ENCODE measurements around the gene NADSYN1.
"Not testable (repeated sequence)": the region's sequence is repeated elsewhere in the genome, so short reads cannot be mapped to it uniquely, and the experiment has no call there.

Gene NADSYN1

GRCh38 chr11:71453037-71453917, at the start of gene NADSYN1:
Gene NADSYN1 (plus strand): TSS chr11:71453203. CDS start chr11:71453297, 94 bp downstream.
- DNase-seq (ENCODE audit: low read depth in 2 of 2), result peak; percentile 86 to 91

GRCh38 chr11:71404209-71404608, 48.8 kb upstream of the NADSYN1 start:
- DNase-seq (ENCODE audit: low read depth in 2 of 2), result no peak

- no peak for DNase-seq (ENCODE audit: low read depth in 2 of 2)
Measured at GRCh38 chr11:71406681-71407080, 46.3 kb upstream of the NADSYN1 start.

- no peak for DNase-seq (ENCODE audit: low read depth in 2 of 2)
Measured at GRCh38 chr11:71407356-71407755, 45.6 kb upstream of the NADSYN1 start.

- DNase-seq (ENCODE audit: low read depth in 2 of 2), result no peak
Measured at GRCh38 chr11:71408826-71409225, 44.2 kb upstream of the NADSYN1 start.

- no peak for DNase-seq (ENCODE audit: low read depth in 2 of 2)
Measured at GRCh38 chr11:71410363-71410966, 42.5 kb upstream of the NADSYN1 start.

- DNase-seq (ENCODE audit: low read depth in 2 of 2), result no peak
Measured at GRCh38 chr11:71414645-71415044, 38.4 kb upstream of the NADSYN1 start.

- DNase-seq (ENCODE audit: low read depth in 2 of 2), result no peak
Measured at GRCh38 chr11:71418643-71419042, 34.4 kb upstream of the NADSYN1 start.

- peak in 1 of 2 donors; percentile 4 for DNase-seq (ENCODE audit: low read depth in 2 of 2)
Measured at GRCh38 chr11:71420455-71421241, 32.4 kb upstream of the NADSYN1 start.

- no peak for DNase-seq (ENCODE audit: low read depth in 2 of 2)
Measured at GRCh38 chr11:71421392-71421950, 31.5 kb upstream of the NADSYN1 start.

- not testable (repeated sequence) for DNase-seq (ENCODE audit: low read depth in 2 of 2)
Measured at GRCh38 chr11:71422318-71422717, 30.7 kb upstream of the NADSYN1 start.

GRCh38 chr11:71423181-71423790, 29.7 kb upstream of the NADSYN1 start:
- DNase-seq (ENCODE audit: low read depth in 2 of 2), result no peak

GRCh38 chr11:71425409-71425808, 27.6 kb upstream of the NADSYN1 start:
- DNase-seq (ENCODE audit: low read depth in 2 of 2), result no peak

- no peak for DNase-seq (ENCODE audit: low read depth in 2 of 2)
Measured at GRCh38 chr11:71425860-71426259, 27.1 kb upstream of the NADSYN1 start.

- no peak for DNase-seq (ENCODE audit: low read depth in 2 of 2)
Measured at GRCh38 chr11:71426413-71426812, 26.6 kb upstream of the NADSYN1 start.

- no peak for DNase-seq (ENCODE audit: low read depth in 2 of 2)
Measured at GRCh38 chr11:71428861-71429435, 24.1 kb upstream of the NADSYN1 start.

GRCh38 chr11:71429701-71430100, 23.3 kb upstream of the NADSYN1 start:
- no peak for DNase-seq (ENCODE audit: low read depth in 2 of 2)

- DNase-seq (ENCODE audit: low read depth in 2 of 2), result no peak
Measured at GRCh38 chr11:71430166-71430565, 22.8 kb upstream of the NADSYN1 start.

GRCh38 chr11:71431271-71431670, 21.7 kb upstream of the NADSYN1 start:
- no peak for DNase-seq (ENCODE audit: low read depth in 2 of 2)

- no peak for DNase-seq (ENCODE audit: low read depth in 2 of 2)
Measured at GRCh38 chr11:71432761-71433647, 20.0 kb upstream of the NADSYN1 start.
